Stimulated activated CD8-positive, alpha-beta memory T cell treated with anti-CD3 and anti-CD28 coated beads, Interleukin-15, amount 100 ng/mL, for 48 hours (primary cell): ENCODE measurements around the gene FRS2.
A peak's percentile ranks its signal among the peaks of the same experiment; 100 is the strongest.

Experiments
- DNase-seq, 2 donors: peaks; one replicate each; pipeline ENCODE4 v3.0.0-alpha.2; 2020; ENCODE audit warnings: low read depth in 2 of 2

FRS2 gene

DNA sequence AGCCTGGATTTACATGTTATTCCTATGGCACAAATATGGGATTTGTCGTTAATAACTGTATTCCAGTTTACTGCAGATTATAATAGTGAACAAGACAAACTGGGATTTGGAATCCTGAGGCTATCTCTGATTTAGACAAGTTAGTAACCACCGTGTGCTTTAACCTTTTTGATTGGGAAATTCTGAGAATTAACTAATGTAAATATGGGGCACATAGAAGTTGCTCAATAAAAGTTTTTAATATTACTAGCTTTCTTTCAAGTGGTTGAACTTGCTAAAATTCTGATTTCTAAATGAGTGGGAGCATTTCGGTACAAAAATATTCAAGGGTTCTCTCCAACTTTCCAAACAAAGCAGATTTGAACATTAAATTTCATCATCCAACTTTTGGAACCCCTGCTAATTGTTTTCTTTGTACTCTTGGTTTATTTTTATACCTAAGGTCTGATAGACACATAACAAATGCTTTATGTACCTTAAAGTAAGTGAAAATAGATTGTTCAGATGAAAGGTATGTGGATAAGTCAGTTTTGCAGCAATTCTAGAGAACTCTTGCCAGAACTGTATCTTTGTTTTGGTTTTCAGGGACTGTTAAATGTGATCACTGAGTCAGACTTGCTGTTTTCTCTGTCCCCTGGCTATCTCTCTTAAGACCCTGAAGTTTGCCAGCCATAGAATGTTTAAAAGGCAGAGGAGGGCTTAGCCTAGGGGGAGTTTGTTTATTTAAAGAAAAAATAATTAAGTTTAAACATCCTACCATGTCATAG, 57.5 kb downstream of the FRS2 start:
- DNase-seq: no peak

DNA sequence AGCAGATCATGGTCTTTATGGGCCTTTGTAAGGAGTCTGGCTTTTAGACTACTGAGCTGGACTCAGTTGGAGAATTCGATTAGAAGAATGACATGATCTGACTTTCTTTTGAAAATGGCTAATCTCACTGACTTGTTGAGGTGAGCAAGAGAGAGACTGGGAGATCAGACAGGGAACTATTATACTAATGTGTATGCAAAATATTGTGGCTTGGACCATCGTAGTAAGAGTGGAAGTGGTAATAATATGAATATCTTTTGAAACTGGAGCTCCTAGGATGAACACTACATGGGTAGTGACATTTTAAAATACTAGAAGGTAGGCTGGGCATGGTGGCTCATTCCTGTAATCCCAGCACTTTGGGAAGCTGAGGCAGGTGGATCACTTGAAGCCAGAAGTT, 58.8 kb downstream of the FRS2 start:
- DNase-seq: no peak

DNA sequence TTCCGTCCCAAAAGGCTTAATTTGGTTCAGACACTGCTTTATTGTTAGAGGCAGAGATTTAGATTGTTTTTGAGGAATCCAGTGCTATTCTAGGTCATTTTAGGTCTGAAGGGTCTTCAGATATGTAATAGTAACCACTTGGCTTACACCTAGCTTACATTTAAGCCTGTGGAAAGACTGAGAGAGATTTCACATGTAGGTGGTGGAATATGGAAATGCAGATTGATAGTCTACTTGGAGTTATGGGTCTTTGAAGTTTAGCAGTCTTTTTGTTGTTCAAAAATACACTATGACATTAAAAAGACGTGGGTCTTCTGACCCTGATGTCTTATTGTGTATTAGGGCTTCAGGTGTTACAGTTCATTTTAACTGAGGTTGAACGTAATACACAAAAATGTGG, 63.7 kb downstream of the FRS2 start:
- DNase-seq: no peak

DNA sequence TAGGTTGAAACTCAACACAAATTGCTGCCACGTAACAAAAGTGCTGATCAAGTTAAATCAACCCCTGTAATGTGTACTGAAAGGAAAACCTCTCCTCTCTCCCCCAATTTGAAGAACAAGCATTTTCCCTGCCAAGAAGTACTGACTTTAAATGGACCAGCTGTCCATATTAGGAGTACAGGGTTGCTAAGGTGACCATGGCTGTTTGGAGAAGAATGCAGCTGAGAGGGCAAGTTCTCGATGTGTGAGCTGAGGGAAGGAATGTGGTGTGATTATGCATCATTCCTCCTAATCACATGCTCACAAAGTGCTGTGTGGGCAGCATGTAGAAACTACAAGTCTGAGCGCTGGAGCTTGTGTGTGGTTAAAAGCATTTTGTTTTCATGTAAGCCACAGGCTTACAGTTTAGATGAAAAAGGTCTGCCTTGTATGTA, 64.2 kb downstream of the FRS2 start:
- DNase-seq: peak; percentile 17 to 28

DNA sequence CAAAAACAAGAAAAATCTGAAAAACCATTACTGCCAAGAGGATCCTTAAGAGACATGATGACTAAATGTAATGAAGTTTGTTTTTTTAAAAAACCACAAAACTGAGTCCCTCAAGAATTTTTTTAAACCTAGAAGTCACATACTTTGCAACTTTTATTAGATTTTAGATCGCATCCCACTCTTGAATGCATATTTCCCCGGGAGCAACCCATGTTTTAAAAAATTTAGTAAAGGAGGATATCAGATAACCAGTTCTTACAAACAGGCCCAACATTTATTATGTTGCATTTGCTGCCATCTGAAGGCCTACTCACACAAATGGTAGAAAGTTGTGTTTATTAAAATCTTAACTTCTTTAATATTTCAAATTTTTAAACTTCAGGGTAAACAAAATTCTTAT, 70.8 kb downstream of the FRS2 start:
- no peak for DNase-seq

DNA sequence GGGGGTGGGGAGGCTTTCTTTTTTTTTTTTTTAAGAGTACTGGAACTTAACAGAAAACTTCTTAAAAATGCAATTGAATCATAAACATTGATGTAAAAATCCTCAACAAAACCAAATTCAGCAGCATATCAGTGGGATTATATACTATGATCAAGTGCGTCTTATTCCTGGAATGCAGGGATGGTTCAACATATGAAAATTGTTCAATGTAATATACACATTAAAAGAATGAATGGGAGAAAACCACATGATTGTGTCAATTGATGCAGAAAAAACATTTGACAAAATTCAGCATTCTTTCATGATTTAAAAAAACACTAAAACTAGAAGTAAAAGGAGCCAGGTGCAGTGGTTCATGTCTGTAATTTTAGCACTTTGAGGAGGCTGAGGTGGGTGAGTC, 73.9 kb downstream of the FRS2 start:
- DNase-seq: no peak

- DNase-seq: no peak
These were observed 74.9 kb downstream of the FRS2 start for GRCh38 chr12:69545081-69545480.

DNA sequence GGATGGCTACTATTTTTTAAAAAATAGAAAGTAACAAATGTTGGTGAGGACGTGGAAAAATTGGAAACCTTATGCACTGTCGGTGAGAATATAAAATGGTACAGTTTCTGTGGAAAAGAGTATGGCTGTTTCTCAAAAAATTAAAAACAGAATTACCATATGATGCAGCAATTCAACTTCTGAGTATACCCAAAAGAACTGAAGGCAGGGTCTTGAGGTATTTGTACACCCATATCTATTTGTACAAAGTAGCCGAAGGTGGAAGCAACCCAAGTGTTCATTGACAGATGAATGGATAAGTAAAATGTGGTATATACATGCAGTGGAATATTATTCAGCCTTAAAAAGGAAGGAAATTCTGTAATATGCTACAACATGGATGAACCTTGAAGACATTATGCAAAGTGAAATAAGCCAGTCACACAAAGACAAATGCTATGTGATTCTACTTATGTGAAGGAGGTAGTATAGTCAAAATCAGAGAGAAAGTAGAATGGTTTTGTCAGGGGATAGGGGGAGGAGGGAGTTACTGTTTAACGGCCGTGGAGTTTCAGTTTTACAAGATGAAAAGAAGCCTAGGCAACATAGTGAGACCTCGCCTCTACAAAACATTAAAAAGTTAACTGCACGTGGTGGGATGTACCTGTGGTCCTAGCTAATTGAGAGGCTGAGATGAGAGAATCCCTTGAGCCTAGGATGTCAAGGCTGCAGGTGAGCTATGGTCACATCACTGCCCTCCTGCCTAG, 76.7 kb downstream of the FRS2 start:
- DNase-seq: no peak

DNA sequence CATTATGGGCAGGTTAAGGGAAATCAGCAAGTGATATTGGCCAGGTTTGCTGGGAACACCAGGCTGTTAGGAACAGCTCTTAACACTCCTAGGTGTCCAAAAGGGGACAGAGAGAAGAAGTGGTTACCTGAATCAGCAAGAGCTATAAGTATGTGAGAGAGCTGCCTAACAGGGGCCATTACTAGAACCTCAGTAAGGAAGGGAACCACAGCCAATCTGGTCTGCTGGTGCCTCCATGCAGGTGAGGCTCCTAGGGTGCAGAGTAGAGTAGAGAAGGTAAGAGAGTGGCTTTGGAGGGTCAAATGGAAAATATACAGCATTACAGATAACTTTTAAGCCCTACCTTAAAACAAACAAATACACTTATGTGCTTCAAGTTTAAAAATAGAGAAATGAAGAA, 78.5 kb downstream of the FRS2 start:
- no peak for DNase-seq

- no peak for DNase-seq
These were observed 80.6 kb downstream of the FRS2 start for GRCh38 chr12:69550569-69551350.

DNA sequence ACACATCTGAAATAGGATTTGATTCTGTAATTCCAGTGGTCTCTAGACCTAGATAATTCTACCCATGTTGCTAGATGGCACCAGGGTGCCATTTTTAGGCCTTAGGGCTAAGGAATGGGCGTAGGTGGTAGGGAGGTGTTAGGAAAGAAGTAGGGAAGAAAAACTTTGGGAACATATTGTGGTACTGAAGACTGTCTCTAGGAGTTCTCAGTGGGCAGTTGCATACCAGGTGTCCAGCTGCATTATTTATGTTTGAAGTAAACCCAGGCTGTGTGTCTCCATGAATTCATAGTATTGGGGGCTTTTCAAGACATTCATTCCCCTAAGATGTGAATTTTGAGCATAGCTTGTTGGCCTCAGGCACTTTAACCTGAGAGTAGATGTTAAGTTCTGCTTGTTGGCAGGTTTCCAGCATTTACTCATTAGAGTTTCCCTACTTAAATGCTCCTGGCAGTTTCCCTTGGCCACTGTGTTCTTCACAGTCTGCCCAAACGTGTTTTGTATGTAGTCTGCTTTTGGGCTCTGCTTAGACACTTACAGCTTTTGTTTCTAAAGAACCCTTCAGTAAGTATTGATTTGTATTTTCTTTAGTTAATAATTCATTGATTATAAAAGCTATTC, 83.5 kb downstream of the FRS2 start:
- DNase-seq: no peak

- DNase-seq: no peak
These were observed 85.3 kb downstream of the FRS2 start for GRCh38 chr12:69555461-69555860.

GRCh38 chr12:69556383-69556782, 86.2 kb downstream of the FRS2 start:
- no peak for DNase-seq

DNA sequence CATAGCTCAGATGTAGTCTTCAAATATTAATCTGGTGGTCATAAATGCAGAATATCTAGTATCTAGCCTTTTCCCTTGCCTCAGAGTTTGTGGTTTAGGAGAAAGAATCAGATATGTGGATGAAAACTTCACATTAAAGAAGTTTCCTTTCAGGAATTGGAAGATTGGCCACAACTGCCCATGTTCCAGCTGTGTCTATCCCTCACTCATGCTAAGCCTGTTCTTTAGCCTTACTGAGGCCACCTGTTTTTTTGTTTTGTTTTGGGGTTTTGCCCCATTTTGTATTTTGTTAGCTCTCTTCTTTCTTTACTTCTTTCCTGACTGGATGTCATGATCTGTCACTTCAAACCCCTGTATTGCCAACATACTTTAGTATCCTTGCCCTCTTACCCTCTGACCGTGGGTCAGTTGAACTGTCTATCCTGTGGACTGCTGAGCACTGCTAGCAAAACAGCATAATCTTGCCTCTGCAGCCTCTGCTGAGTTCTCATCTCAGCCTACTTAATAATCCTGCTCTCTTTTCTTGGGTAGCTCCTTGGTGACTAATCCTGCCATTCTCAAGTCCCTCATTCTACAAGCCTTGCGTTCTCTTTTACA, 93.1 kb downstream of the FRS2 start:
- no peak for DNase-seq

- no peak for DNase-seq
These were observed 96.4 kb downstream of the FRS2 start for GRCh38 chr12:69566603-69567002.

DNA sequence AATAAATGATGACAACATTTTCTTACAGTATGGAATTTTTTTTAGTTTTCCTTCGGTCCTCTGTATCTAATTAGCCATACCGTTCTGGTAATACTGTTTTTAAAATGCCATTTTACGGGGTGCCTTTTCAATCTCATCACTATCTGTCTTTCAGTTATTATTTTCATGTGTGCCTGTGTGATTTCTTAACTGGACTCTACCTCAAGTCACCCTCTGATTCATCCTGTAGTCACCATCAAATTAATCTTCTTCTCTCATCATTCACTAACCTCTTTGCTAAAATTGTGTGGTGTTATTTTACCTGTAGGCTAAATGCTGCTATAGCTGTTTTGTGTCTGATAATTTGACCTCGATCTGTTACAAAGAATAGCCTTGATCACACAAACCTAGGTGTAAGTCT, 99.0 kb downstream of the FRS2 start:
- DNase-seq: no peak

- no peak for DNase-seq
These were observed 99.9 kb downstream of the FRS2 start for GRCh38 chr12:69570000-69570516.

- DNase-seq: peak; percentile 15 to 25
These were observed 100.6 kb downstream of the FRS2 start for GRCh38 chr12:69570545-69571399.

- DNase-seq: no peak
These were observed 105.2 kb downstream of the FRS2 start for GRCh38 chr12:69575346-69575745.

DNA sequence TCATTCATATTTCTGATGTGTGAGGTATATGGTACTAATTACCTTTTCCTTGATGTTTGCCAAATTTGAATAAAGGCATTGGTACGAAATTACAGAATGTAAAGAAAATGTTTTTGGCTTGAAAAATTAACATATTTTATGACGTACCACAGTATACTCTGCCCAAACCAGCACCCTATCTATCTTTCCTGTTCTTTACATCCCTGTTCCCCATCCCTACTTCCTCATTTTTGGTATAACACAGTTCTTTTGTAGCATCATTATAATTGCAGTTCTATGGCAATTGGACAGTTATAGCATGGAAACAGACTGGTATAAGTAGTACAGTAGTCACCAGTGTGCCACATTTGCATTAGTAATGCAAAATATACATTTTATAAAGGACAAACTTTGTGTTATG, 108.1 kb downstream of the FRS2 start:
- DNase-seq: no peak

DNA sequence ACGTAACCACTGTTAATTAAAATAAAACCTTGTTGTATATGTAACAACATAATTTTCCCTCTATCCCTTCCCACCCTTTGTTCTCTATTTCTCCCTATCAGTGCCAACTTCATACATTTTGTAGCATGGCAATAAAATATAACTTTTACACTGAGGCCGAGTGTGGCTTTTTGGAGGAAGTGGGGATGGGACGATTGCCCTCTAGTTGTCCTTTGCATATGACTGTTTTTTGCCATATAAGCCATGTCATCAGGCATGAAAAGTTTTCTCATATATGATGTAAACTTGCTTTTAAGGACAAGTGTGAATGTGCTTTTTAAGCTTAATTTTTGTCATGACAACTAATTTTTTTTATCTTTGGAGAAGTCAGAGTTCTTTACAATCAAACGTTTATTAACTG, 108.8 kb downstream of the FRS2 start:
- no peak for DNase-seq
